ENCODE data around the gene CGNL1.

The CGNL1 gene

DNA sequence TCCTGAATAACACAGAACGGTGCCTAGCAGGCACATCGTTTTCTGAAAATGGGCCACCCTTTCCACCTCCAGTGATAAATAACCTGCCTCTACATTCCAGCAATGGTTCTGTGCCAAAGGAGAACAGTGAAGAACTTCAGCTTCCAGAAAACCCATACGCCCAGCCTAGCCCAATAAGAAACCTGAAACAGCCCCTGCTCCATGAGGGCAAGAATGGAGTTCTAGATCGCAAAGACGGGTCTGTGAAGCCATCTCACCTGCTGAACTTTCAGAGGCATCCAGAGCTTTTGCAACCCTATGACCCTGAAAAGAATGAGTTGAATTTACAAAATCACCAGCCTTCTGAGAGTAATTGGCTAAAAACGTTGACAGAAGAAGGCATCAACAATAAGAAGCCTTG lies 61.9 kb downstream of the CGNL1 start:
- H3K4me3 ChIP-seq (ENCODE audit: low read depth, low read length) = no peak overlapping the region
- TF ChIP-seq, protein P1, sequence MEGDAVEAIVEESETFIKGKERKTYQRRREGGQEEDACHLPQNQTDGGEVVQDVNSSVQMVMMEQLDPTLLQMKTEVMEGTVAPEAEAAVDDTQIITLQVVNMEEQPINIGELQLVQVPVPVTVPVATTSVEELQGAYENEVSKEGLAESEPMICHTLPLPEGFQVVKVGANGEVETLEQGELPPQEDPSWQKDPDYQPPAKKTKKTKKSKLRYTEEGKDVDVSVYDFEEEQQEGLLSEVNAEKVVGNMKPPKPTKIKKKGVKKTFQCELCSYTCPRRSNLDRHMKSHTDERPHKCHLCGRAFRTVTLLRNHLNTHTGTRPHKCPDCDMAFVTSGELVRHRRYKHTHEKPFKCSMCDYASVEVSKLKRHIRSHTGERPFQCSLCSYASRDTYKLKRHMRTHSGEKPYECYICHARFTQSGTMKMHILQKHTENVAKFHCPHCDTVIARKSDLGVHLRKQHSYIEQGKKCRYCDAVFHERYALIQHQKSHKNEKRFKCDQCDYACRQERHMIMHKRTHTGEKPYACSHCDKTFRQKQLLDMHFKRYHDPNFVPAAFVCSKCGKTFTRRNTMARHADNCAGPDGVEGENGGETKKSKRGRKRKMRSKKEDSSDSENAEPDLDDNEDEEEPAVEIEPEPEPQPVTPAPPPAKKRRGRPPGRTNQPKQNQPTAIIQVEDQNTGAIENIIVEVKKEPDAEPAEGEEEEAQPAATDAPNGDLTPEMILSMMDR (IDR thresholded peaks at IDR 0.05; ENCODE audit: borderline replicate concordance, insufficient read depth, low read depth, low read length) = no peak

- TF ChIP-seq, protein P1 (IDR thresholded peaks at IDR 0.05; ENCODE audit: borderline replicate concordance, insufficient read depth, low read depth, low read length) = no peak
- H3K4me3 ChIP-seq (ENCODE audit: low read depth, low read length) = no peak overlapping the region
These were observed 63.1 kb downstream of the CGNL1 start for GRCh38 chr15:57439128-57440027.

DNA sequence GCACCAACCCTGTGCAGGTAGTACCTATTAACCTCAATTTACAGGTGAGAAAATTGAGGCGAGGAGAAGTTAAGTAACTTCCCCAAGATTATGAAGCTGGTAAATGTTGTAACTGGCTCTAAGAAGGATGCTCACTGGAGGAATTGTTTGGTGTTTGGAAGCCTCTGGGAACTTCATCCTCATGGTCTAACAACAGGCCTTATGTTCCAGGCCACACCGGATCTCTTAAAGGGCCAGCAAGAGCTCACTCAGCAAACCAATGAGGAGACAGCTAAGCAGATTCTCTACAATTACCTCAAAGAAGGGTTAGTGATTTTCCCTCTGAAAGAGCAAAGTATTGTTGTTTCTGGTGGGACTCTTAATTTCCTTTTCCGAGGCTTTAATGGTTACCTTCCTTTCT lies 63.9 kb downstream of the CGNL1 start:
- H3K4me3 ChIP-seq (ENCODE audit: low read depth, low read length) = no peak overlapping the region
- TF ChIP-seq, protein P1 (IDR thresholded peaks at IDR 0.05; ENCODE audit: borderline replicate concordance, insufficient read depth, low read depth, low read length) = no peak

DNA sequence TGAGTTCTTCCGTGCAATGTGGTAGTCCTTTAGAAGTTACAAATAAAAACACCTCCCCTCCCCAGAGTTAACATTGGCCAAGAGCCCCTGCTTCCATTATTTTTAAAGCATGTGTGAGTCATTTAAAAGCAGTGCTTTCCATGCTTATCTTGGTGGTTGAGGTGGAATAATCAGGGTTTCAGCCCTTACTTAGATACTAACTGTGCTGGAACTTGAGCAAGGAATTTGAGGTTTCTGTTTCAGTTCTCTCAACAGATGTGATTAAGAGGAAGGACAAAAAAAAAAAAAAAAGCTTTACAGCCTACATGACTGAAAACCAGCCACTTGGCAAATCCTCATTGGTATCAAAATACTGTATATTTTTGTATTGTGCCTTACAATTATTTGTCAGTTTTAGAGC lies 64.5 kb downstream of the CGNL1 start:
- no peak overlapping the region for H3K4me3 ChIP-seq (ENCODE audit: low read depth, low read length)
- TF ChIP-seq, protein P1 (IDR thresholded peaks at IDR 0.05; ENCODE audit: borderline replicate concordance, insufficient read depth, low read depth, low read length) = no peak

- no peak overlapping the region for H3K4me3 ChIP-seq (ENCODE audit: low read depth, low read length)
- TF ChIP-seq, protein P1 (IDR thresholded peaks at IDR 0.05; ENCODE audit: borderline replicate concordance, insufficient read depth, low read depth, low read length) = no peak
These were observed 66.0 kb downstream of the CGNL1 start for GRCh38 chr15:57442335-57442734.

DNA sequence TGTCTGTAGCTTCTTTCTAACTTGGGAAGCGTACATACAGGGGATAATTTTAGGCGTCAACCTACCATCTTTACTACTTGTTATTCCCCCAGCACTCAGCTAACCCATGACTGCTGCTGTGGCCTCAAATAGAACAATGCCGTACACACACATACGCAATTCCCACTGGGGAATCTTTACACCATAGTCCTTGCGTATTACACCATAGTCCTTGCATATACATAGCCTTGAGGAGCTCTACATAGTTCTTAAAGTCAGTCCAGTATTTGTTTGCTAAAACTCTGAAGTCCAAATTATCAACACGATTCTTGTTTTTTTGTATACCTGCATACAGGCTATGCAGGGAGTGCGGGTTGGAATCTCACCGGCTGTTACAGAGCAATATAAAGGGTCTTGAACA lies 67.2 kb downstream of the CGNL1 start:
- TF ChIP-seq, protein P1 (IDR thresholded peaks at IDR 0.05; ENCODE audit: borderline replicate concordance, insufficient read depth, low read depth, low read length) = no peak
- H3K4me3 ChIP-seq (ENCODE audit: low read depth, low read length) = no peak overlapping the region
